Measurements from ENCODE around the gene RNPEPL1.

RNPEPL1 gene

DNA sequence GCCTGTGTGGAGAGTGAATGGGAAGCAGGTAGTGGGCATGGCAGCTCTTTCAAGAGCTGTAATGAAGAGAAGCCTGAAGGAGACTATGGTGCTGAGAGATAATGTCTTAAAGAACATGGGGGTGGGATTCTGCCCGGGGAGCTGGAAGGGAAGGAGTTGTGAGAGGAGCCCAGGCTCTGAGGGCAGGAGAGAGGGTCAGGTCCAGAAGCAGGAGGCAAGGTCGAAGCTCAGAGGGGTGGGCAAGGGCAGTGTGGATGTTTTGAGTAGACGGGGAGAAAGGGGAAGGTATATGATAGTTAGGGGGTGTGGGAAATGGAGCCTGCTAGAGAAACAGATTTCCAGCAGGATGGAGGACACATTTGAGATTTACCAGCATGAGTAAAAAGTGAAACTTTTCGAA is 20.4 kb downstream of the RNPEPL1 start:
- no peak for DNase-seq (ENCODE audit: low read depth in 2 of 3, low spot score in 2 of 3)

- DNase-seq (ENCODE audit: low read depth in 2 of 3, low spot score in 2 of 3), result no peak
Observed at GRCh38 chr2:240589375-240589774, 21.1 kb downstream of the RNPEPL1 start.

DNA sequence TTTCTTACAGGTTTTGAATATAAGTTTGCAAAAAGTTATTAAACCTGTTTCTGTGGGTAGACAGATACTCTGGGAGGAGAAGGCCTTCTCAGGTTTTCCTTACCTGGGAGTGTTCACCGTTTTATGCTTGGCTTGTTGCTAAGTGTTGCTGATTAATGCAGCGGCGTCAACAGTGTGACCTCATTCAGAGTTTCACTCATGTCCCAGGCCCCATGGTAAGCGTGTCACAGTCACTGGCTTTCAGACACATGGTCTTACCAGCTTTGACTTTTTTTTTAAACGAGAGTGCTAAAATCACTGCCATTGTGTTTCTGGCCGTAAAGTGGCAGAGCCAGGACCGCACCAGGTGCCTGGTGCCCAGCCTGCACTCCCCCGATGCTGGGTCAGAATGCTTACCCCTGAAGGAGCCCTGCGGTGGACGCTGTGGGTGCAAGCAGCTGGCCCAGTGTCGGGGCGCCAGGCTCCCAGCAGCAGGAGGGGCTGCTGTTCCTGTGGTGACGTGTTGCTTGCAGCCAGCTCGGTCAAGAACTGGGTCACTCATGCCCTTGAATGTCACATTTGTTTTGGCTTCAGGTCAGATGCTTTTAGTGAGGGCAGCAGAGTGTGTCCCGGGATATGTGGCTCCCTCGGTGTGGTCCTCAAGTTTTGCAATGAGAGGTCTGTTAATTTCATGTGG is 21.7 kb downstream of the RNPEPL1 start:
- no peak for DNase-seq (ENCODE audit: low read depth in 2 of 3, low spot score in 2 of 3)

DNA sequence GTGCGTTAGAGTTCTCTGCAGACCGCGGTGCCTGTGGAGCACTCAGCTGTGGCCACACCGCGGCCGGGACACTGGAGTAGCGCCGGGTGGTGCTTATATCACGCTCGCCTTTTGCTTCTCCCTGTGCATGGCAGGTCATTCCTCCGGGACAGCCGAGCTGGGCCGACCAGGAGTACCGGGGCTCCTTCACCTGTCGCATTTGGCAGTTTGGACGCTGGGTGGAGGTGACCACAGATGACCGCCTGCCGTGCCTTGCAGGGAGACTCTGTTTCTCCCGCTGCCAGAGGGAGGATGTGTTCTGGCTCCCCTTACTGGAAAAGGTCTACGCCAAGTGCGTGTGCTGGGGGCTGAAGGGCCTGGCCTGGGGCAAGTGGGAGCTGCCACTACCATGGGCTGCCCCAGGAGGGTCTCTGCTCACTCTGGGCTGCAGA is 22.4 kb downstream of the RNPEPL1 start:
- no peak for DNase-seq (ENCODE audit: low read depth in 2 of 3, low spot score in 2 of 3)

- DNase-seq (ENCODE audit: low read depth in 2 of 3, low spot score in 2 of 3), result no peak
Observed at GRCh38 chr2:240591226-240591625, 22.9 kb downstream of the RNPEPL1 start.

- DNase-seq (ENCODE audit: low read depth in 2 of 3, low spot score in 2 of 3), result no peak
Observed at GRCh38 chr2:240591784-240592183, 23.5 kb downstream of the RNPEPL1 start.

DNA sequence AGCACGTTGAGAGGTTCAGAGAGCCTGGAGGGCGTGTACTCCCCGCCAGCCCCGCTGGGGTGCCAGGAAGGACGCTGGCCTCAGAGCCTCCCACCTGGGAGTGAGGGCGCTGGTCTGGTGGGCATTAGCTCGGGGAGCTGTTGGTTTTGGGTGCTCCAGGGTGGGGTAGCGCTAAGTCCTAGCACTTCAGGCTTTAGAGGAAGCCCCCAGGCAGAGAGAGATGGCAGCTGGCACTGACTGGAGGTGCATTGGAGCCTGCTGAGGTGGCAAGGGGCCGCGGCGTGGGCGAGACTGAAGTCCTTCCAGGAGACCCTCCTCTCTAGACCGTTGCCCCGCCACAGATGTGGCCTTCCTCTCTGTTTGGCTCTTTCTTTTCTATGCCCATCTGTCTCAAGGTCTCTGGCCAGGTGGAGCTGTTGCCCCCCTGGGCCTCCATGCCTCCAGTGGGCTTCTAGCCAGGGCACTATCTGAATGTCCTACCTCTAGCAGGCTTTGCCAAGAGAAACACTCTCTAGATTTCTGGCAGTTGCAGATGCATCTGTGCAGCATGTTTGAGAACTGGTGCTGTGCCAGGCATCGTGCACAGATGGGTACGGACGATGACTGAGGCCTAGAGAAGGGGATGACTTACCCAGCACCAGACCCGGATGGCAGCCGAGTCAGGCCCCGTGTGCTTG is 24.9 kb downstream of the RNPEPL1 start:
- no peak for DNase-seq (ENCODE audit: low read depth in 2 of 3, low spot score in 2 of 3)

GRCh38 chr2:240593703-240594451 is 25.6 kb downstream of the RNPEPL1 start:
- DNase-seq (ENCODE audit: low read depth in 2 of 3, low spot score in 2 of 3), result no peak

- no peak for DNase-seq (ENCODE audit: low read depth in 2 of 3, low spot score in 2 of 3)
Observed at GRCh38 chr2:240594511-240595380, 26.5 kb downstream of the RNPEPL1 start.

GRCh38 chr2:240595381-240596079 is 27.2 kb downstream of the RNPEPL1 start:
- DNase-seq (ENCODE audit: low read depth in 2 of 3, low spot score in 2 of 3), result peak in 1 of 3 experiments; percentile 26

DNA sequence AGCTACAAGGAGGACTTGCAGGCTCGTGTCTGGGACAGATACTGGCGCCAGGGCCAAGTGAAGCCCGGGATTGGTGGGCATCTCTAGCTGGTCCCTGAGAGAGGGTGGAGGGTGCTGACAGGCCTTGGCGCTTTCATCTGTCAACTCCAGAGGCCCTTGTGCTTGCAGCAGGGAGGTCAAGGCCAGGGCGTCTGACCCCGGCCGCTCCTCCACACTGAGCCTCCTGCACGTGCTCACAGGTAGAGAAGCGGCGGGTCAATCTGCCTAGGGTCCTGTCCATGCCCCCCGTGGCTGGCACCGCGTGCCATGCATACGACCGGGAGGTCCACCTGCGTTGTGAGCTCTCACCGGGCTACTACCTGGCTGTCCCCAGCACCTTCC is 27.8 kb downstream of the RNPEPL1 start:
- DNase-seq (ENCODE audit: low read depth in 2 of 3, low spot score in 2 of 3), result no peak

- DNase-seq (ENCODE audit: low read depth in 2 of 3, low spot score in 2 of 3), result no peak
Observed at GRCh38 chr2:240596491-240596931, 28.2 kb downstream of the RNPEPL1 start.

DNA sequence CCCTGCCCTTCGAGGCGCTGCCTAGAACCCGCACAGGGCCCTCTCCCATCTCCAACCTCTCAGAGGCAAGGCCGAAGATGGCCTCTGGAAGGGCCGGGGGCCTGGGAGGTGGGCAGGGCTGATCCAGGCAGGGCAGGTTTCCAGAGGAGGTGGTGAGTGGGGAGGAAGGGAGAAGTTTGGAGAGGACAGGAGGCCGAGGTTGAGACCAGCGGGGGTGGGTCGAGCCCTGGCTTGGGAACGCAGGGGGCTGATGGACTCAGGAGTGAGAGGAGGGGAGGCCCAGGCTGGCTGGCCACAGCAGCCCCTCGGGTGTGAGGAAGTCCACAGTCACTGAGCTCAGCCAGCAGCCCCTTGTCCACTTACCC is 28.8 kb downstream of the RNPEPL1 start:
- no peak for DNase-seq (ENCODE audit: low read depth in 2 of 3, low spot score in 2 of 3)

GRCh38 chr2:240597419-240598181 is 29.3 kb downstream of the RNPEPL1 start:
- DNase-seq (ENCODE audit: low read depth in 2 of 3, low spot score in 2 of 3), result no peak

DNA sequence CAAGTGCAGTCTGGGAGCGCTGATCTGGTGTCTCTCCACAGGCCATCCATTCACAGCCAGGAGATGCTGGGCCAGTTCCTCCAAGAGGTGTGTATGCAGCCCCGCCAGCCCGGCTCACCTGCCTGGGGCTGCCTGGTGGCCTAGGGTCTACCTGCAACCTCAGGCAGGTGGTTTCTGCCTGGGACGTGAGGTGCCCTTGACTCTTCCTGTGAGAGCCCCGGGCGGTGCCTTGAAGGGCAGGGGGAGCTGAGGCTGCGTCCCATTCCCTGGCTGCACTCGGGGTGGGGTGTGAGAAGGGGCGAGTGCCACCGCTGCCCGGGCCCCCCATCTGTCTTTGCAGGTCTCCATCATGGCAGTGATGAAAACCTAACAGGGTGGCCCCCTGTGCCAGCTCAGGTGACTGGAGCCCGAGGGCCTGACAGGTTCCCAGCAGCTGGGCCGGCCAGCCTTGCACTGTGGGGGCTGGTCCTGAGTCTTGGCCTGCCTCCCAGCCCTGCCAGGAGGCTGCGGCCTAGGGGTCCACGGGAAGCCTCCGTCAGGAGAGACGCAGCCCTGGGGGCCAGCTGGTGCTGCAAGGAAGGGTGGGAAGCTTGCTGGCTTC is 30.1 kb downstream of the RNPEPL1 start:
- DNase-seq (ENCODE audit: low read depth in 2 of 3, low spot score in 2 of 3), result no peak

GRCh38 chr2:240599141-240599583 is 30.9 kb downstream of the RNPEPL1 start:
- no peak for DNase-seq (ENCODE audit: low read depth in 2 of 3, low spot score in 2 of 3)

DNA sequence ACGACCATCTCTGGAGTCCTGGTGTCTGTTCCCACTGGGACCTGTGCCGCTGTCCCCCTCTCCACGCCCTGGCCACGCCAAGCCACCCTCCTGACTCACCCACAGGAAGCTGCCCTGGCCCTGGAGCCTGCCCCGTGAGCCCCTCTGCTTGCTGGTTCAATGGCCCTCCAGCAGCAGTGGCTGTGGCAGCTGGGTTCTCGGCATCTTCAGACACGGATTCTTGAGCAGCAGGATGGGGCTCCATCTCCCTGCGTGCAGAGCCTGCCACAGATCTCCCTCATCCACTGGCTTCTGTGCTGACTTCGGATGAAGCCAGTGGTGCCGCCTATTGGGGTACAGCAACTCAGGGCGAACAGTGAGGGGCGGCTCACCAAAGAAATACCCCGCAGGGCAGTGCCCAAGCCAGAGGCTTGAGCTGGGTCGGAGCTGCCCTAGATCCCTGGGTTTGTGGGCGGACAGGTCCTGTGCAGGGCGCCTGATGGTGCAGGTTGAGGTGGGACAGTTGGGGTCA is 32.2 kb downstream of the RNPEPL1 start:
- DNase-seq (ENCODE audit: low read depth in 2 of 3, low spot score in 2 of 3), result no peak

DNA sequence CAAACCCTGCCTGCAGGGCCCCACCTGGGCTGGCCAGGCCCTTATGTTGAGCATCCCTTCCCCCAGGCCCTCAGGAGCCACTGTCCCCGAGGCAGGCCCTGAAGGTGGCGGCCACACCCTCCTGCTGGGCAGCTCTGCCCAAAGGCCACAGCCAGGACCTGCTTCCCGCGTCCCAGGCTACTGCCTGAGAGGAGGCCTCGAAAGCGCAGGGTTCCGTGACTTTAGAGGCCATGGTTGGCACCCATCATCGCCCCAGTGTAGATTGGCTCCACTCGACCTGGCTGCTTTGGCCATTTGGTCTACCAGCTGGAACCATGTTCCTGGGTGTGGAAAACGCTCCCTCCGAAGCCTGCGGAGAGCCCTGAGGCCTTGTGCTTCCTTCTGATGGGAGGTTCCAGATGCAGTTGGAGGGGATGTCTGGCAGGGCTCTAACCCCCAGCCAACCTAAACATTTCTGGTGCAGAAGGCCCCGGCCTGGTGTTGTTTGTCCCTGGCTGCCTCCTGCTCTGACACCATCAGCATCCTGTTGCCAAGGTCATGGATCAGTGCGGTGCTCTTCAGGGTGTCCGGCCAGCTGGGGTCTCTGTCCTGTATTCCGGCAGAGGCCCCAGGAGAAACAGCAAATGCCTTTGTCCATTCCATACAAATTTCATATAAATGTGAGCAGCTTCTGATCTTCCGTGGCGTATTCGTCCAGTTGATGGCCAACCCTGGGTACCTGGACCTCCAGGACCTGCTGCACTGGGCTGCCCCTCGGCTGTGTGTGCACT is 33.0 kb downstream of the RNPEPL1 start:
- DNase-seq (ENCODE audit: low read depth in 2 of 3, low spot score in 2 of 3), result no peak

GRCh38 chr2:240601831-240602160 is 33.5 kb downstream of the RNPEPL1 start:
- no peak for DNase-seq (ENCODE audit: low read depth in 2 of 3, low spot score in 2 of 3)
